HG03565 (cell line): ENCODE measurements around the gene COG4.
"Not testable (repeated sequence)": the region's sequence is repeated elsewhere in the genome, so short reads cannot be mapped to it uniquely, and the experiment has no call there.

Experiments
- ATAC-seq: cut with Tn5 transposase; IDR thresholded peaks from one replicate; pipeline ENCODE4 v1.9.1; 2021; ENCODE audit warnings: mild to moderate bottlenecking, moderate library complexity; ENCODE audit not compliant: unreplicated experiment

COG4 gene

DNA sequence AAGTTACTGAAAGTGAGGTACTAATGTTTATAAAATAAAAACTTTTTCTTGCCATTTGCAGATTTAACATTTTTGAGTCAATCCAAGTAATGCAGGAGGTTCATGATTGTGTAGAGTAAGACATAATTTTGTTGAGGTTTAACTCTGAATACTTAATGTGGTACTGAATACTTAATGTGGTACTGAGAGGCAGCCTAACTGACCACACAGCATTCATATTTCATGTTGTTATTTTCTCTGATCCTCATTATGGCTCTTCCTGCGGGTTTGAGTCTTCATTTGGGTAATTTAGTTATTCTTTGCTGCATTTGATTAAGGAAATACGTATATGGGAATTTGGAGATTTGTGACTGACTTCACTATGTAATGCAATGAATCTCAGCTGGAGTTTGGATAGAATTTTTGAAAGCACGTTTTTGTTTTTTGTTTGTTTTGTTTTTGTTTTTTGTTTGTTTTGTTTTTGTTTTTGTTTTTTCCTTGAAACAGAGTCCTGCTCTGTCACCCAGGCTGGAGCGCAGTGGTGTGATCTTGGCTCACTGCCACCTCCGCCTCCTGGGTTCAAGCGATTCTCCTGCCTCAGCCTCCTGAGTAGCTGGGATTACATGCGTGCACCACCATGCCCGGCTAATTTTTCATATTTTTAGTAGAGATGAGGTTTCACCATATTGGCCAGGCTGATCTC is 4.1 kb upstream of the COG4 start:
- ATAC-seq, result no peak

DNA sequence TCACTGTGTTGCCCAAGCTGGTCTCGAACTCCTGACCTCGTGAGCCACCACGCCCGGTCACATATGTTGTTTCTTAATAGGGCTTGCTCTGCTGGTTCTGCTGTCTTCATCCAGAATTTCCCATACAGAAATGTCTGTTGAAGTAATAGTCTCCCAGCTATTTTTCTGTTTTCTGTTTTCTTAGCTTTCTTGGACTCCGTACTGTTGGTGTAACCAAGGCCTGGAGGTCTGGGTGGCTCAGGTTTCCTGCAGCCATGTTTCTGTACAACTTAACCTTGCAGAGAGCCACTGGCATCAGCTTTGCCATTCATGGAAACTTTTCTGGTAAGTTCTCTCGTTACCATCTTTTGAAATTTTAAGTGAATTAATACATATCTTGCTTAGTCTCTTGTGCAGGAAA is 3.0 kb upstream of the COG4 start:
- no peak for ATAC-seq

DNA sequence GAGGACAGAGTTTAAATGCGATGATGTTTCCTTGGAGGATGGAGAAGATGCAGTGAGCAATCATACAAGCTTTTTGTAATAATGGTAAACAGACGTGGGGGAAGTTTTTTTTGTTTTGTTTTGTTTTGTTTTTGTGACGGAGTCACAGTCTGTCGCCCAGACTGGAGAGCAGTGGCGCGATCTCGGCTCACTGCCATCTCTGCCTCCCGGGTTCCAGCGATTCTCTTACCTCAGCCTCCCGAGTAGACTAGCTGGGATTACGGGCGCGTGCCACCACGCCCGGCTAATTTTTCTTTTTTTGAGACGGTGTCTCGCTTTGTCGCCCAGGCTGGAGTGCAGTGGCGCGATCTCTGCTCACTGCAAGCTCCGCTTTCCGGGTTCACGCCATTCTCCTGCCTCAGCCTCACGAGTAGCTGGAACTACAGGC is 1.1 kb upstream of the COG4 start:
- not testable (repeated sequence) for ATAC-seq

DNA sequence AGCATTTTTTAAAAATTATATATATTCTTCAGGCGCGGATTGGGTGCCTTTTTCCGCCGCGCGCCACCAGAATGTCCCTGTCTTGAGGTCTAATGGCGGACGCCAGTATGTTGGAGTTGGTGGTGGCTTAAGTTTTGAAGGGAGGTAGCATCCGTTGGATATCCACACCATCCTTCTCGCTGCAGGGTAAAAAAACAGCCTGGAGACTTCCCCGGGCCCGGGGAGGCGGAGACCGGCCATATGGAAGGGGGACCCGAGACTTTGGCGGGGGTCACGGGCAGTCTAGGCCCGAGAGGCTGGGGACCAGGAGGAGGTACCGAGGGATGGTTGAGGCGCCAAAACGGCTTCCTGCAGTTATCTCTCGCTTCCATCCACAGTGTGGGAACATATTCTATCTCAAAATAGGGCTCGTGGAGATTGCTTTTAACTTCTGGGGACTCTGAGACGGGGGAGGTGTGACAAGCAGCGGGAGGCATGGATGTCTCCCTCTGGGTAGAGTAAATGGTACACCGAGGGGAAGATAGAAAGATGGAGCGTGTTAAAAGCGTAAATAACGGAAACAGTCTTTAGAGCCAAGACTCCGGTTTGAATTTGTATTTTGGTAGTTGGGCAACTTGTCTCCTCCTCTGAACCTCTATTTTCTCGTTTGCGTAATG is 517 bp upstream of the COG4 start, which contains the start of gene SF3B3:
Gene SF3B3, plus strand, starts transcription at position 74 of the 656 bp plus-strand sequence. CDS start 2,841 bp downstream, outside the sequence.
- peak; percentile 29 for ATAC-seq

DNA sequence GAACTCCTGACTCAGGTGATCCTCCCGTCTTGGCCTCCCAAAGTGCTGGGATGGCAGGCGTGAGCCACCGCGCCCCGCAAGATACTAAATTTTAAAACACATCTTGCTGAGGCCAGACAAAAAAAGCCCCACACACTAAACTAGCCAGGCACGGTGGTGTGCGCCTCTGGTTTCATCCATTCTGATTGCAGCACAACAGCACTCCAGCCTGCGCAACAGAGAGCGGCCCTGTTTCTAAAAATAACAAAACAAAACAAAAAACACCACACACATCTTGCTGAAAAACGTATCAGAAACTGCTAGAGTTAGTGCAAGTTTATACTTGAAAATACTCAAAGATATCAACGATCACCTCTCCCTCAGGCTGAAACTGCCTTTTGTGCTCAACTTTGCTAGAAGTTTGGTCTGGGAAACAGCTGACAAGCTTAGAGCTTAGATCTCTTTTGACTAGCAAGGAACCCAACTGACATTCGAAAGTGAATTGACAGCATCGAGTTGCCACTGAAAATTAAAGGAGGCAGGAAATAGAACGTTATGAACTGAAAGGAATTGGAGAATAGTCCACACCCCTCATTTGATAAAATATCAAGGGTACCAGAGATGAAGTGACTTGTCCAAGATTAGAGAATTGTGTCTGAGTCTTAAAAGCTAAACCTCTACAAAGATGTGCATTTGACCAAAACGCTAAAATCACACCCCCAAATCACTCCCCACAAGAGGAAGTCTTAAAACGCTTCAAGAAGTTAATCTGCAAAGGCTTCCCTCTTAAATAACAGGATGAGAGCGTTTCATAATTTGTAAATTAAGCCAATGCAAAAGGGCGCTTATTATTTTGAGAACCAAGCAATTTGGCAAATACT is 908 bp downstream of the COG4 start:
- ATAC-seq, result no peak

DNA sequence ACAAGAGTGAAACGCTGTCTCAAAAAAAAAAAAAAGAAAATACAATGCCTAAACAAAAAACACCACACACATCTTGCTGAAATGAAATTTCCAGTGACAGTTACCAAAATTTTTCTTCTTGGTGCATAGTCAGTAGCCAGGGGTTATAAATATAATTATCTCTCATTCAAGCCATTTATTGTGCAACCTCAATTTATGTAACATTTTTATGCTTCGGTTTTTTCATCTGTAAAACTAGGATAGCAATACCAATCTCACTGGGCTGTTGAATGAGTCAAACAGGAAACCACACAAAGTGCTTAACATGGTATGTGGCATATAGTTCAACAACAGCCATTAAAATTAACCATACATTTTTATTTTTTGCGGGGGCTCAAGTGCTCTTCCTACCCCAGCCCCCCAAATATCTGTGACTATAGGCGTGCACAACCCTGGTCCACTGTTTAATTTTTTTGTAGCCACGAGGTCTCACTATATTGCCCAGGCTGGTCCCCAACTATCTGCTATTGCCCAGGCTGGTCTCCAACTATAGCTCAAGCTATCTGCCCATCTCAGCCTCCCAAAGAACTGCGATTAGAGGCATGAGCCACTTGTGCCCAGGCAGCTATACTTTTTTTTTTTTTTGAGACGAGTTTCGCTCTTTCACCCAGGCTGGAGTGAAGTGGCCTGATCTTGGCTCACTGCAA is 2.6 kb downstream of the COG4 start:
- no peak for ATAC-seq

DNA sequence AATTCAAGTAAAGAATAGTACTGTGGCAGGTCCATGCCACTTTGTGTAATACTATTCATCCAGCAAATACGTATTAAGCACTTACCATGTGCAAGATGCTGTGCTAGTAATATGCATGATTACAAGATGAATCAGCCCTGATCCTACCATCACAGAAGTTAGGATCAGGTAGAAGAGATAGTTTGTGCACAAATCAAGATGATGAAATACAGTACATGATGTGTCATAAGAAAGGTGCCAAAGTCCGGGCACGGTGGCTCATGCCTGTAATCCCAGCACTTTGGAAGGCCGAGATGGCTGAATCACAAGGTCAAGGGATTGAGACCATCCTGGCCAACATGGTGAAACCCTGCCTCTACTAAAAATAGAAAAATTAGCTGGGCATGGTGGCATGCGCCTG is 10.9 kb downstream of the COG4 start:
- ATAC-seq, result no peak

DNA sequence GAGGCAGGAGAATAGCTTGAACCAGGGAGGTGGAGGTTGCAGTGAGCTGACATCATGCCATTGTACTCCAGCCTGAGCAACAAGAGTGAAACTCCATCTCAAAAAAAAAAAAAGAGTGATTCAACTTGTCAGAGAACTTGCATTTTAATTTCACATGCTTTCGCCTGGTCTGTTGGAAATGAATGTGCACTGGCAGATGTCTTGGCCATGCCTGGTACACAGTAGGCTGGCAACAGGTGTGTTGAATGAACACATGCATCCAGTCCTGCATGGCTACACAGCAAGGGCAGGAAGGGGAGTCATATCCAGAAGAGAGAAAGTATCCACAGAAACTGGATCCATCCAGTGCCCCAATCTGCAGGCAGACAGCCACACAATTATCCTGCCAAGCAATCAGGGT is 11.5 kb downstream of the COG4 start:
- no peak for ATAC-seq

DNA sequence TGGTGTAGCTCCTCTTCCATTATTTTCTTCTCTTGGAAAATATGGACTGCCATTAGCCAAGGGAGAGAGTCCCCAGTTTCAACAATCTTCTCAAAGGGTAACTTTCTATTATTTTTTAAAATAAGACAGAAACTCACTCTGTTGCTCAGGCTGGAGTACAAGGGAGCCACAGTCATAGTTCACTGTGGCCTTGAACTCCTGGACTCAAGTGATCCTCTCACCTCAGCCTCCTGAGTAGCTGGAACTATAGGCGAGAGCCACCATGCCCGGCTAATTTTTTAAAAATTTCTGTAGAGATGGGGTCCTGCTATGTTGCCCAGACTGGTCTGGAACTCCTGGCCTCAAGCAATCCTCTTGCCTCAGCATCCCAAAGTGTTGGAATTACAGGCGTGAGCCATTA is 13.1 kb downstream of the COG4 start:
- ATAC-seq, result no peak

DNA sequence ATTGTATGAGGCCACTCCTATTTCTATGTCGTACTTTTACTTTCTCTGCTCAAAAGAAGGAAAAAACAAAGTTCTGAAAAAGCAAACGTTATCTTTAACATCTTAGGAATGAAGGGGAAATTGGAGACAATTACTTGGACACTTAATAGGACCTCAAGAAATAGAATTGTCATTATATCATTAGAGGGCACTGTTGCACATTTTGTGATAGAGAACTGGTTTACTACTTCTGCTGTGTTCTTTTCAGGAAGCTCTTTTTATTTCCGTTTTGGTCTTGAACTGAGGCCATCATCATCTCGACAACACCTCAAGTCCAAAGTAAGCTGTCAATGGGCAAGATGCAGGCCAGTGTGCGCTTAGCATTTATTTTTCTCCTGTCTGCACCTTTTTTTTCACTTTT is 14.6 kb downstream of the COG4 start:
- ATAC-seq, result no peak

DNA sequence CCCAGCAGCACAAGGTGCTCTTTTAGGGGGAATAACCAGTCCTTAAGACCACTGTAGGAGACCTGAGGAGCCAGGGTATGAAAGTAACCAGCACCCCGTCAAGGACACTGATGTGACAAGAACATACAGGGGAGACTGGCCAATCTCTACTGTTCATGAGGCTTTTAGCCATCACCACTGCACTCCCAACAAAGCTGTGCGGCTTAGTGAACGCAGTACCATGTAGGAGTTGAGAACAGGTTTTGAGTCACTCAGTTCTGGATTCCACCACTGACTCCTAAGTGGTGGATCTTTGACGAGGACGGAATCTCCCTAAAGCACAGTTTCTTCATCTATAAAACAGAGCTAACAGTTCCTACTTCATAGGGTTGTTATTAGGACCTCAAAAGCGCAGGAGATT is 26.8 kb downstream of the COG4 start:
- ATAC-seq, result no peak

DNA sequence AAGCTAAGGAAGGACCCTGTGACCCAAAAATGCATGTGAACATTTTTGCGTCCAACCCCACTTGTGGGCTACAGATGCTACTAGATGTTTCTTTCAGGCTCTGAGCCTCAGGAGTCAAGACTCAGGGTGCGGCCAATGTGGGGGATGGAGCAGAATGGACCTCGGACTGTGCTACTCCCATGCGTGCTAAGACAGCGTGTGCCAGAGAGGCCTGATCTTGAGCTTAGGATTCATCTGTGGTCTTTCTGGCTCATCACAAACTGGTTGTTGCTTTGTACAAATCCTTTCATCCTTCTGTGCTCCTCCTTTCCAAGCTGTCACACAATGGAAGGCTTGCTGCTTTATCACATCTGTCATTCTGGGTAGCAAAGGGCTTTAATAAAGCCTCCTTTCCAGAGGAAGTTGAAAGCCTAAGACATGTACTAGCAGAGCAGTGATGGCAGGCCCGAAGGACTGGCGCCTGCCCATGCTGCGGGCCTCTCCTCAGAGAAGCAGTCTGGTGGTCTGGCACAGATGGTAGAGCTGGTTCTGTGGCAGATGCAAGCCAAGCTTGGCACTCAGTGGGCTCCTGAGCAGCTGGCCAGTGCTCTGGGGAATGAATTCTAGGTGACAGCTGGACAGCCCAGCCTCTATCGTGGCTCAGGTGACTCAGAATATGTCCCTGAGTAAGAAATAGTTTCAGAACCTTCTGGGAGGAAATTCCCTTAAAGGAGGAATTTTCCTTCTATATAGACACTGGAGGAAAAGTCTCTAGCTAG is 27.8 kb downstream of the COG4 start:
- ATAC-seq, result no peak

DNA sequence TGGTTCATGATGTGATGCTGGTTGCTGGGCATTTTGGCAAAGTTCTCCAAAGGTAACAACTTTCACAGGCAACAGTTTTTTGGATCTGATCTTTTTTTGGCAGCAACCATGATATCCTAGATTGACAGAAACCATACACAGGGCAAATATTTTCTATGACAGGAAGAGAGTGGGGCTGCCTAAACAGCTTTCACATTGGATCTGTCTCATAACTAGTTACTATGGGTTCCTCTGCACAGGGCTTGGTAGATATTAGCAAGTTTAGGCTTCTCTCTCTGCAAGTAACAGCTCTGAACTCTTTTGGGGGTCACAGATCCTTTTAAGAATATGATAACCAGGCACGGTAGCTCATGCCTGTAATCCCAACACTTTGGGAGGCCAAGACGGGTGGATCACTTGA is 28.6 kb downstream of the COG4 start:
- ATAC-seq, result no peak

DNA sequence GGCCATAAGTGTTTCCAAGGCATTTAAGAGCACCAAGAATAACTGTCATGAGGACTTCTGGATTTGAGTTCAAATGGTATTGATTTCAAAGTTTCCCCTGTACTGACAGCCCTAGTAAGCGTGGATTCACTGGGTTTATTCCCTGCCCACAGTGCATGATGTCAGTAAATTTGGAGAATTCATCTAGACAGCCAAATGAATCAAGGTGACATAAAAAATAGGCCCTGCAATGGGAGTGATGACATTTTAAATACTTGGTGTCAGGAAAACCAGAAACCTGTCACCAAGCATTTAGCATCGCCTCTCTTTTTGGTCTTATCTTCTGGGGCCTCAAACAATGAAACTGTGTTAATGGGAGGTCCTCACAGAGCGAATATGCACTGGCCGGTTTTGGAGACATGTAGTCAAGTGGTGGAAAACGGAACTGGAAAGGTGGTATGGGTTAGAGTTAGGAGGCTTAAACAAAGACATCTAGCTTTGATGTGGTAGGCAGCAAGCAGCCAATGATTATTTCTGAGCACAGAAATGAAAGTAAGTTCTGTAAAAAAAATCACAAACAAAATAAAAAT is 29.1 kb downstream of the COG4 start:
- no peak for ATAC-seq

DNA sequence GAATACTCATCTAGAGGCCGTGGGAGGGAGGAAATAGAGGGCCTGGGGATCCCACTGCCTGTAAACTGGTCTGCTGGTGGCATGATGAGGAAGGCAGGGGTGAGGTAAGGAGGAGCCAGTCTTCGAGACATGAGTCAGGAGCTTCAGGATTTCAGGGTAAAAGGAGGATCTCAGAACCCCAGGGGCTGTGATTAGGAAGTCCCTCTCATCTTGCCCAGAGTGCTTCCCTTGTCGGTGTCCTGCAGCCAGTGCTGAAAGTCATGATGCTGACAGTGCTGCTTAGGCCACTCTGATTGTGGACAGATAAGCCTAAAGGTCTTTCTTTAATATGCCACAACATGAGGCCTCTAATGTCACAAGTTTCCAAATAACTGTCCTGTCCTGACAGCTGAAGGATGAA is 29.6 kb downstream of the COG4 start:
- ATAC-seq, result no peak

DNA sequence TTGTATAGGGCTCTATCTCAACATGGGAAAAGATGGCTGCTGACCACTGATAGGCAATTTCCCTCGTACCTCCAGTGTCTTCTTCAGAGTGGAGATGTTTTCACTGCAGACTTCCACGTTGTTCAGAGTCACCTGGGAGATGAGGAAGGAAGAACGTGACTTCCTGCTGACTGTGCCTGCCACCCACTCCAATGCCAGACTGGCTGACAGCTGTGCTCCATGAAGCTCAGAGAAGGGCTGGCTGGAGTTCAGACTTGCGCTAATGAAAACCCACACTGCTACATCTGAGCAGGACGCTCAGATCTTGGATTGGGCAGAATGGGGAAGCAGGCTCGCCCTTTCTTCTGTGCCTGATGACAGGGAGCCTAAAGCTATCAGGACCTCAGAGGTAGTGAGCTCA is 33.1 kb downstream of the COG4 start:
- ATAC-seq, result no peak

DNA sequence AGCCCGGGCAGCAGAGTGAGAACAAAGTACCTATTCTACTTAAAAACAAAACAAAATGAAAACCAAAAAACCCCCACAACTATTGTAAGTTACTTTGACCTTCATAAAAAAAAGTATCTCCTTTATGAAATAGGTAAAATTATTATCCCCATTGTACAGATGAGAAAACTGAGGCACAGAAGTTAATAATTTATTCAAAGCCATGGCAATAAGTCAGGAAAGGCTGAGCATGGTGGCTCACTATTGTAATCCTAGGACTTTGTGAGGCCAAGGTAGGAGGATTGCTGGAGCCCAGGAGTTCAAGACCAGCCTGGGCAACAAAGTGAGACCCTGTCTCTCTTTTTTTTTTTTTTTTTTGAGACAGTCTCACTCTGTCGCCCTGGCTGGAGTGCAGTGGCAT is 38.5 kb downstream of the COG4 start:
- ATAC-seq, result no peak

DNA sequence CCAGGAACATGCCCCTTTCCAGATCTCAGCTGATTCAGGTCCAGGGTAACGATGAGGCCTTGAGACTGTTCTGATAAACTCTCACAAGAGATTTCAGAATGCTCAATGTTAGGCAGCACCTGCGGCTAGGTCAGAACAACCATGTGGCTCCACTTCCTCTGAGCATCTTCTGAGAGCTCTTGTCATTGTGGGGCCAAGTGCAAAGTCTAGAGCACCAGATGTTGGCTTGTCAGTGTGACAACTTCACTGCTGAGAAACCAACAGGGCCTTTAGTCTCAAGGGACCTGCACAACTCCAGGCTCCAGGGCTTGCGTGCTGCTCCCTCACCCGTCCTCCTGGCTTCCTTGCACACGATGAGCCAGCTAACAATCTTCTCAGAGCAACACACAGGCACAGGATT is 39.9 kb downstream of the COG4 start:
- ATAC-seq, result no peak

DNA sequence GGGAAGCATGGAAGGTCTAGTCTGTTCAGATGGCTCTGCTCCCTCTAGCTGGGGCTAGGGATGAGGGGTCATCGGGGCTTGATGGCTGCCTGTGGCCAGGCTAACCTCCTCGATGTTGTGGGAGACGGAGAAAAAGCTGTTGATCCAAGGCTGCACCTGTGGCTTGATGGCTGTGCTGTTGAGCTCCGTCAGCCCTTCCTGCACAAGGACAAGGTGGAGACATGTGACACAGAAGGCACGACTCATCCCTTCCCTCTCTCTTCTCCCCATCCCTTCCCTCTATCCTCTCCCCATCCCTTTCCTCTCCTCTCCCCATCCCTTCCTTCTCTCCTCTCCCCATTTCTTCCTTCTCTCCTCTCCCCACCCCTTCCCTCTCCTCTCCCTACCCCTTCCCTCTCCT is 40.7 kb downstream of the COG4 start:
- no peak for ATAC-seq

DNA sequence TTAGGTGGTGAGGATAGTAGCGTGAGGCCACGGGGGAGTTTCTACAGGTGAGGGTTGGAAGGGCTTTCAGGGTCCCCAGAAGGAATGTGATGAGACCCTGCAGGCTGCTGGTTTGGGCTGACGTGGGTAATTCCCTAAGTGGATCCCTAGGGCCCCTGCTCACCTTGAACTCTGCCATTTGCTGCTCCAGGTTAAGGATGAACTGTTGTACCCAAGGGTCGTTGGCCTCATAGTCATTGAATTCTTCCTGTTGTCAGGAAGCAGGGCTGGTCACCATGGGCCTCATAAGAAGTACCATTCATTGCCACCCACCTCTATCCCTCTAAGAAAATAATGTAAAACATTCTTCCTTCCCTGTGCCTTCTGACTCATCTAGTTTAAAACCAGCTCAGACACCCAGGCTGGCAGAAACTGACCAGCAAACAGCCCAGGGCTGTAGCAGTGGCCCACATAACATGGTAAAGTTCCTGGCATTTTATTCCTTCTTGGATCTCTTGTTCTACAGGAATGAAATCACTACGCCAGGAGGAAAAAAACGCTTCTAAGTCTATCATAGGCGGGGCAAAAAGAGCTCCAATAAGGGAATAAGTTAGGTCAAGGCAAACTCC is 41.3 kb downstream of the COG4 start:
- ATAC-seq, result no peak
